Suppressor macrophage (primary cell): ENCODE results near the gene MYRIP.

ENCODE experiments used
- DNase-seq, 4 experiments: peaks; one replicate each; pipeline ENCODE4 v3.0.0-alpha.2; 2020 to 2022

The MYRIP gene

DNA sequence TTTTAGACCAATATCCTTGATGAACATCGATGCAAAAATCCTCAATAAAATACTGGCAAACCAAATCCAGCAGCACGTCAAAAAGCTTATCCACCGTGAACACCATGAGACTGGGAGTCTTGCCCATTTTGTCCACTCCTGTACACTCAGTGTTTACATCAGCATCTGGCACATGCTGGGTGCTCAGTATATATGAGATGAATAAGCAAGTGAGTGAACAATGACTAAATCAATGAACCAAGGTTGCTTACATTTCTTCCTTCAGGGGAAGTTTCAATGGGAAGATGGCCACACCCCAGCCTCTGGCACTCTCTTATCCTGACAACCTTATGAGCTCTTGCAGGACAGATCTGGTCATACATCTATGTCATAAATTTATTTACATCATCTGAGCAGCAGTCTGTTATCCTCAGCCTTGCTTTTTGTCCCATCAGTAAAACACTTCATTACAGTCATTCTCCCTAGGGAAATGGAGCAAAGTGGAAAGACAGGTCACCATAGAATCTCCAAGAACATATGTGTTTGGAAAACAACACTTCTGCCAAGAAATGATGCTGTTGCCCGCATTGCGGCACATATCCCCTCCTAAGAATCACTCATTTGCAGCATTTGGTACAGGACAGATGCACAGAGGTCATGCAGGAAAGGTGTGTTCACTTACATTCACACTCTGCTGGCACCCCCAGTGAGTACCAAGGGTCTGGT lies 328.3 kb downstream of the MYRIP start:
- no peak for DNase-seq

DNA sequence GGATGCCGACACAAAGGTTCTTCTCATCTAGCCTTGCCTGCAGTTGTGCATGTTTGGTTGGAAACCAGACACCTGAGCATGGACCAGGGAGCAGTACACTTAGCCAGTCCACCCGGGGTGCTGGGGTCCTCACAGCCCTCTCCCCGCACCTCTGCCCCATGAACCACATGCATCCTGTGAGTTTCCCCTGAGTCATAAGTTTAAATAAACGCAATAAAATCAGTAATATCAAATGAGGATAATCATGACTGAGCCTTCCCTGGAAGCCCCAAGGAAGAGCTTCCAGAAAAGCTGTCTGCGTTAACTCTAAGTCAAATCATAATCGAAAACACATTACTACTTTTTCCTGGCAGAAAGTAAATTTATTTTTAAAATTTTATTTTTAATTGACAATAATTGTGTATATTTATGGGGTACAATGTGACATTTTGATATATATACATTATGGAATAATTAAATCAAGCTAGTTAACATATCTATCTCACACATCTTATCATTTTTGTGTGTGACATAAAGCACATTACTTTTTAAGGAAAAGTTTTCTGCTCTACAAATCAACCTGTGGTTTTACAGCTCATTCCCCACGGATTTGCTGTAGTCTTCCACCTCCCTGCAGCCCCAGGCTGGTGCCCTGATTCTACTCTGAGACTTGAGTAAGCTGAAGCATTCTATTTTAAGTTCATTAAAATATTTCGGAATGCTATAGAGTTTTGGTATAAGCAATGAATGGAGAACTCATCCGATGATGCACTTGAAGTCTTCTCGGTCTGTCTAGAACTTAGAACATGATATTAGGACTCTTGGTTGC lies 334.1 kb downstream of the MYRIP start:
- DNase-seq: no peak

DNA sequence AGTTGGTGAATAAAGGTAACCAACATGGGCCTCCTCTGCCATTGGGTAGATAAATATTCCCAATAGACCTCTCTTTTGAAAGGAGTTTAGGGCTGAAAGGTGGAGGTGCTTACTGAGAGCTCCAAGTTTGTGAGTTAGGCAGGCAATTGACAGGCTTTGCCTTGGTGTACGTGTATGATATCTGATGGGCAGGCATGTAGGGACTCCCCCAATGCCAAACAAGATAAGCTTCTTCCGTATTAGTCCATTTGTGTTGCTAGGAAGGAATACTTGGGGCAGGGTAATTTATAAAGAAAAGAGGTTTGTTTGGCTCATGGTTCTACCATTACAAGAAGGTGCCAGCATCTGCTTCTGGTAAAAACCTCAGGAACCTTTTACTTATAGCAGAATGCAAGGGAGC lies 339.4 kb downstream of the MYRIP start:
- no peak for DNase-seq

DNA sequence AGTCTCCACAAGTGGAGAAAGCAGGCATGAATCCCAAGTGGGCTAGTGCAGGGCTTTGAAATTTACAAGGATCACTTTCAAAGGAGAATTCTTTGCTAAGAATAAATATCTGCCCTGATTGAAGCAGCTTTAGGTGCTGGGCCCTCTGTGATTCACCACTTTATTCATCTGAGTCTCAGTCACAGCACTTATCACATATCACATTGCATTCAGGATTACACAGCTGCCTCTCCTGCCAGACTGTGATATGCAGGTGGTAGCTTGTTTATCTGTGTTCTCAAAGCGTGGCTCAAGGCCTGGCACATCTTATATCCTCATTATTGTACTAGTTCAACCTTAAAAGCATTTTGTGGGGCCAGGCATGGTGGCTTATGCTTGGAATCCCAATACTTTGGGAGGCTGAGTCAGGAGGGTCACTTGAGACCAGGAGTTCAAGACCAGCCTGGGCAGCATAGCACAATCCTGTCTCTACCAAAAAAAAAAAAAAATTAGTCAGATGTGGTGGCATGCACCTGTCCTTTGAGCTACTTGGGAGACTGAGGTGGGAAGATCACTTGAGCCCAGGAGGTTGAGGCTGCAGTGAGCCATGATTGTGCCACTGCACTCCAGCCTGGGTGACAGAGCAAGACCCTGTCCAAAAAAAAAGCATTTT lies 343.2 kb downstream of the MYRIP start:
- DNase-seq: no peak

DNA sequence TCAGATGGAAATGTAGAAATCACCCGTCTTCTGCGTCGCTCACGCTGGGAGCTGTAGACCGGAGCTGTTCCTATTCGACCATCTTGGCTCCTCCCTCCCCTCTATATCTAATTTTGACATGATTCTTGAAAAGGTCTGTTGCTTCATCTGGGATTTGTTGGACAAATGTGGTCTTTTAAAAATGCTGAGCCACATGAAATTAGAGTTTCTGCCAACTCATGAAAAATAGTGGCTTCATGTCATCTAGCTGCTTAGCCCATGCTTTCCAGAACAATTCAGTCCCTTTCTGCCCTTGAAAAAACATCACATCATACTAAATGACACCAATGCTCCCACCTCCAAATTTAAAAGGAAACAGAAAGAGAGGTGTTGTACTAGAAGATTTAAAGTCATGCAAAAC lies 351.5 kb downstream of the MYRIP start:
- no peak for DNase-seq

DNA sequence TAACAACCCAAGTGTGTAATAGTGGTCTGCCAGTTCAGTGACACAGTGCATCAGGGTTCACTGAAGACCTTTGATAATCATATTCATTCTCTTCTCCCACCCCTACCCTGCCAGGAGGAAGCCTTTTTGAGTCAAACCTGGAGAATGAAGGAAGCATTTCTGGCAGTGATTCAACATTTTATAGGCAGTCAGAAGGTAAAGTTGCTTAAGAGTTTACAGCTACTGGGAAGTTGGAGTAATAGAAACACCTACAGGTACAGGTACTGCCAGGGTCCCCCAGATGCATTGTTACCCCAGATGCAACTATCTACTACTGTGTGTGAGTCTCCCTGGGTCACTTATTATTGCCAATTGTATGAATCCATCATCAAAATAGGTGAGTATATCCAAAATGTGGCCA lies 353.2 kb downstream of the MYRIP start:
- no peak for DNase-seq

DNA sequence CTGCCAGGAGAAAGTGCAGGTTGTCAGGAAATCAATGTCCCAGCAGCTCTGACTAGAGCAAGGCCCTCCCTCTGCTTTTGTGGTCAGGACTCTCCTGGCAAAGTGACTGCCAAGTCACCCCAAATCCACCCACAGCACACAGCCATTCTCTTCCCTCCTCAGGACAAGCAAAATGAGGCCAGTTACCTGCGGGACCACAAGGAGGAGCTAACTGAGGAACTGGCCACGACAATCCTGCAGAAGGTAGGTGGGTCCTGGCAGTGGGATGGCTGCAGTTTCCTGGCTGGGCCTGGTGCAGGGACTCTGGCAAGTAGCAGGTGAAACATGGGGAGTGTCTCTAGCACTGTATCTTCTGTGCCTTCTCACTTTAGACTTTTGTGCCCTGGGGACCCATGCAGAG lies 357.6 kb downstream of the MYRIP start:
- no peak for DNase-seq

DNA sequence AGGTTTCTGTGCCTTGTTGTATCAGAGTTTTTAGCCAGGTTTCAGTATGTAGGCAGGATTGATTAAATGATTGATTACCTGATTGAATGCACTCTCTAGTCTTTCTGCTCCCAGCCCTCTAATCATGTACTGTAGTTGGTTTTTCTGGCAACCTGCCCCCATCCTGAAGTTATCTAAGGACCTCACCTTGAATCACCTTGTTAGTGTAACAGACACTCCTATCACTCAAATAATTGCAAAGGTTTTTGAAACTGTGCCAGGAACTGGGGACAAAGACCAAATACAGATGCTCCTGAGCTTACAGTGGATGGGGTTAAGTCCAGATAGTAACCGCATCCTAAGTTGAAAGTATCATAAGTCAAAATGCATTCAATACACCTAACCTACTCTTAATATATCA lies 358.5 kb downstream of the MYRIP start:
- no peak for DNase-seq

DNA sequence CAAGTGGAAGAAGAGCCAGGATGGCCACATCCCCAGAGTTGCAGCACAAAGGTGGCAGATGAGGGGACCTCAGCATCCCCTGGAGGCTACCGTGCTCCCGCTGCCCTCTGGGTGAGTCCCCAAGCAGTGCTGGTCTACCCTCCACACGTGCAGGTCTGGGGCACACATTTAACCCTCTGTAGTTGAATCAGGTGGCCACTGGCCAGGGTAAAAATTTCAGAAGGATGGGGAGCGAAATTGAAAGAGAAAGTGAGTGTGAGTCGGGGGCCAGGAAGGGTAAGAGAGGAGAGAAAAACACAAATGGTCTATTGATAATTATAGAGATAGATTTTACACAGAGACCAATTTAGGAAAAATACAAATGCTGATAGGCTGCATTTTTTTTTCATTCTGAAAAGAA lies 360.6 kb downstream of the MYRIP start:
- no peak for DNase-seq

DNA sequence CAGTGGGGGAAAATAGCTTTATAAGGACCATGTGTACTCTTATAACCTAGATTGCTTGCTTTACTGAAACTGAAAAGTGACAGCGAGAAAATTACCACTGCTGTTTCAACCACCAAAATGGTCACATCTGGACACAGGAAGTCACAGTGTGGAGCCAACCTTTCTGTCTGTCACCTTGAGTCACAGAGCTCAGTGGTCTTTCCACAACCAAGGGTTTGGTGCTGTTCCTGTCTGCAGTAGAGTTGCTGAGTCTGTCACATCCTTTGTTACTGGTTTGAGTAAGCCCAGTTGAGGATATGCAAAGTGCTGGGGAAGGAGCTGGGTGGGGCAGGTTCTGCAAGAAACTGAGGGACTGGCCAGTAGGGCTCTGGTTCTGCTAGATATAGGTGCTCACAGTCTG lies 361.0 kb downstream of the MYRIP start:
- no peak for DNase-seq

DNA sequence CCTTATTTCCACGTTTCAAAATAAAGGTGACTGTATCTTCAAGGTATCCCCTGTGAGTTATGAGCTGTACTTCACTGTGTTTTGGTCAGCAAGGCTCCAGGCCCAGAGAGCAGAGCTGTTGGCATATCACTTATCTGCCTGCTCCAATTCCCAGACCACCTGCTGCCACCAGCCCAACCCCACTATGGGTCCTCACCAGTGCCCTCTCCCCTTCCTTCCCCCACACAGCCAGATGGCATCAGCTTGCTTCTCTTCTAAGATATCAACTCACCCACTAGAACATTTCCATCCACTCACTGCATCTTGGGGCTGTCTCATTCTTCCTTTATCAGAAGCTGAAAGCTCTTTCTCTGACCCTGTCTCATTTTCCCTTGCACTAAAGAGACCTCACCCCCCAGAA lies 363.2 kb downstream of the MYRIP start:
- no peak for DNase-seq

DNA sequence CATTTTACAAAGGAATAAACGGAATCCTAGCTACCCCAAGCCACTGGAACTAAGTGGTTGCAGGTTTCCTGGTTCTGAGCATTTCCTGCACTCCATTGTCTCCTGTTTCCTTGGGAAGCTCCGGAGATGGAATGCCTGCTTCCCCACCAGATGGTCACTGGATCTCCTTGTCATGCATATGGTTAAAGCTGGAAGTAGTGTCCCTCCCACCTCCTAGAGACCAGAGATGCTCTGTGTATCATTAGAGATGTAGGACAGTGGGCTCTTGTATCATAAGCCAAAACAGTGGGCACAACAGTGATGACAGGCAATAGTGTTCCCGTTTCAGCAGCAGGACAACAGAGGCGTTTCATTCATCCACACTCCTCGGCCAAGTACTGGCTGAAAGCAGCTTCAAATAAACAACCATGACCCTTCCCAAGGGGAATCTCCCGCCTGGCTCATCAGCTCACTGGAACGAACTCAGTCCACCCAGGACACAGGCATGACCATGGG lies 363.9 kb downstream of the MYRIP start:
- no peak for DNase-seq

DNA sequence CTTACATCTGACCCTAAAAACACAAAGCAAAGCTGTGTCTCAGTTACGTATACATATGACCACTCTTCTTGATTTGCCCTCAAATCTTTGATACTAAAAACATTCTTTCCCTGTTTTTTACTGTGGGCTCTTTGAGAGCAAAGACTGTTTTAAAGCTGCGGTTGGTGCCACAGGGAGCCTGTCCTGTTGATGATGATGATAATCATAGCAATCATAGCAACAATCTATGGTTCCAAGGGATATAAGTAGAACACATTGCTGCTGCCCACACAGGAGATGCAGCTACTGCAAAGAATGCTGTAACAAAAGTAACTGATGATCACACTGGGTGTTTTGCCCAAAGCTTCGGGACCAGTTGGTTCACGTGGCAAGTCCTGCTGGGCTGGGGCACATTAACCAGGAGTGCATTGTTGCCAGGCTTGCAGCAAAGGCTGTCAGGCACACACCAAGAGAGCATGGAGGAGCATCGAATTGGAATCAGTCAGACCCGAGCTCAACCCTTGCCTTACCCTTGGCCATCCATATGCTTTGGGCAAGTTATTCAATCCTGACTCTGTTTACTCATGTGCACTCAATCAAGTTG lies 368.7 kb downstream of the MYRIP start:
- no peak for DNase-seq

DNA sequence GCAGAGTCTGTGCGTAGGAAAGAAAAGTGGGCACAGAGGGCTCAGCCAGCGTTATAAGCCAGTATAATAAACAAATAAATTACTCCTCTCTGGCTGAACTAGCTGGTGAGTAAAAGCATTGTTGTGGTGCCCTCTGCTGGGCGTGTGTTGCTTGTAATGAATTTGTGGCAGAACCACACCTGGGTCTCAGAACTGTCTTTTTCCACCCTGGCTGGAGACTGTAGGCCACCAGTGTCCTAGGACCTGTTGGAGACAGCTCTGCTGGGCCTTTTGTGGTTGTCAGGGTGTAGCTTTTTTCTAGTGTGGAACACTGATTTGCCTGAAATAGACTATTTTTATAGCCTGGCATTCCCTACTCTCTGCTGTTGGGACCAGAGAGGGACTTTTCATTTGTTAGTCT lies 369.6 kb downstream of the MYRIP start:
- DNase-seq: peak; percentile 59 to 71 (median 65)

DNA sequence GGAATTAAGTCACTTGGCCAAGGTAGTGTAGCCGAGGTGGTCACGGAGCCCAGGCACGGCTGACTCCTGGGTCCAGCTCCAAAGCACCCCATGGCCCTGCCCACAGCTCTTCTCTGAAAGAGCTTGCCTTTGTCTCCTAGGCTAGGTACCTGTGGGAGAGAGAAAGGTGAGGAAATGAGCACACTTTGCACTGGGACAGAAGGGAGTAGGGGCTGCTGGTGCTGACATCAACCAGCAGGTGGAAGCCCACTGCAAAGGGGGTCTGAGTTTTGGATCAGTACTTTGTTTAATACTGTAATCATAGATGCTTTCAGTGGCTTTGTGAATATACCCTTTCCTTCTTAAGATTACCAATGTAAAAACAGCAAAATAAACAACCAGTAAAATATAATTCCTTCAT lies 371.8 kb downstream of the MYRIP start:
- DNase-seq: no peak

DNA sequence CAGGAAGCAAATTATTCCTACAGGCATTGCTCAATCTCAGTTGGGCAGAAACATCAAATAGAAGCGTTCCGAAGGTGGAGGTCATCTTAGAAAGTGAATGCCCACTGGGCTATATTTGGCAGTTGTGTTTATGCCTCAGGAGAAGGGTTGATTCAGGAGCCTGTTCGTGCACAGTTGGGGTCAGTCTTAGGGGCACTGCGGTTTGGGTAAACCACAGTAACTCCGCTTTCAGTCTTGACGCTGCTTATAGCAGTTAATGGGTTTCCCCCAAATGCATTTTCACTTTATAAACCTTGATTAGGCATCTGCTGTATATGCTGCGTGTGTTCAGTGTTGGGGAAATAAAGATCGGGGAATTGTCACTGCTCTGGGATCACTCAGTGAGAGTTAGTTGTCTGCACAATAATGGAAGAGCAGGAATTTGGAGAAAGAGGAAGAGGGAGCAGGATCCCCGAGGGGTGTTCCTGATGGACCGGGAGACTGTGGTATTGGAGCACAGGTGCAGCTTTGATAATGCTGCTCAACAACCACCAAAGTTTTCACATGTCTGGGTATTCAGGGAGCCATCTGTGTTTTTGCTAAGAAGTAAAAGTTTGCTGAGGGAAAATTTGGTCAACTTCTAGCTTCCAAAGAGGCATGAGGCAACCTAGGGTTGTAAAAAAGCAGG lies 375.8 kb downstream of the MYRIP start:
- DNase-seq: no peak

DNA sequence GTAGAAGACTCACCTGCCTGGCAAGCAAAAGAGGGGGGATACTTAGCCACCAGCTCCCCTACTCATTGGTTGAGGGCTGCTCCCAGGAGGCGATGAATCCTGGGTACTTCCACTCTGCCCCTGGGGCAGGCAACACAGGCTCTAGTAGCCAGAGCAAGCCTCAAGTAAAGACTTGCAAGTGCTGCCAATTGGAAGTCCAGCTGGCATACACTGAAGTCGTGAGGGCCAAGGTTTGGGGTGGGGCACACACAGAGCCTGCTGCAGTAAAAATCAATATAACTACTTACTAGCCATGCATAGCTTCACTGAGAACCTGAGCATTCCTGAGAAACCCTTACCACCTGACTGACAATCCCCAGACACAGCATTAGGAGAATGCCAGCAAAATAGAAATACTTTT lies 377.1 kb downstream of the MYRIP start:
- no peak for DNase-seq

DNA sequence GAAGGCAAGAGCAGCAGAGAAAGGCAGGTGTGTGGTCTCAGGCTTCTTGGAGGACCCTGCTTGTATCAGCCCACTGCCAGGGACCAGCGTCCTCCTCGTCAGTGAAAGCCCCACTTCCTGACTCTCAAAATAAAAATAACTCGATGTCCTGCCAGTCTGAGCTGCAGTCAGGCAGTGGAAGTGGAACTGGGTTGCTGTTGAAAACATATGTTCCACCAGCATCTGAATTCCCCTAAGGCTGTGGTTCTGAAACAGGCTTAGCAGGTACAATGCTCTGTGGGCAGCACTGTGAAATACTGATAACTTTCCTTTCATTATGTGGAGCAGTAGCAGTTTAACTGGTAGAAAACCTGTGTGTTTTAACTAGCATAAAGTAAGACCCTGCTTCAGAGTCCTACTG lies 378.5 kb downstream of the MYRIP start:
- no peak for DNase-seq

DNA sequence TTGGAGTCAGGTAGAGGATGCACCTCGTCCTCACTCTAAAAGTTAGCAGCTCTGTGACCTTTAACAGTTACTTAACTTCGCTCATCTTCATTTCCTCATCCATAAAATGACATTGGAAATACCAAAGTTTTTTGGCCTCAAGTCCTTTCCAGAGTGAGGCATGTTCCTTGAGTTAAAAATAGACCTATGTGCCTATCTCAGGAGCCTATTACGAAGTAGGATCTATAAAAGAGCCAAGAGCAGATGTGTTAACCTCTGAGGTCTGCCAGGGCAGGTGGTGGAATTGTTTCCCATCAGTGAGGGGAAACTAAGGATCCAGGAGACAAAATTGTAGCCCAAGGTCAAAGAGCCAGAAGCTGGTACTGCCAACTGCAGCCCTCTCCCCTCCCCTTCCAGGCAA lies 379.7 kb downstream of the MYRIP start:
- no peak for DNase-seq

DNA sequence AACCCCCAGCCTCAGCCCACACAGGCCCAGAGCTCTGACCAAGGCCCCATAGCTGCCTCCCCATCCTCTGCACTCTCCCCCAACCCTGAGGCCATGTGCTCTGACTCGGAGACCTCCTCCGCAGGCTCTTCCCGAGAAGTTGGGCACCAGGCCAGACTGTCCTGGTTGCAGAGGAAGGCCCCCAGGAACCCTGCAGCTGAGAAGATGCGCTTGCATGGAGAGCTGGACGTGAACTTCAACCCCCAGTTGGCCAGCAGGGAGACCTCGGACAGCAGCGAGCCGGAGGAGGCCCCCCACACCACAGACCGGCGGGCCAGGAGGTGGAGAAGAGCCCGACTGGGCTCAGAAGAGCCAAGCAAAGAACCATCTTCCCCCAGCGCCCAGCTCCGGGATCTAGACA lies 380.6 kb downstream of the MYRIP start:
- DNase-seq: no peak

DNA sequence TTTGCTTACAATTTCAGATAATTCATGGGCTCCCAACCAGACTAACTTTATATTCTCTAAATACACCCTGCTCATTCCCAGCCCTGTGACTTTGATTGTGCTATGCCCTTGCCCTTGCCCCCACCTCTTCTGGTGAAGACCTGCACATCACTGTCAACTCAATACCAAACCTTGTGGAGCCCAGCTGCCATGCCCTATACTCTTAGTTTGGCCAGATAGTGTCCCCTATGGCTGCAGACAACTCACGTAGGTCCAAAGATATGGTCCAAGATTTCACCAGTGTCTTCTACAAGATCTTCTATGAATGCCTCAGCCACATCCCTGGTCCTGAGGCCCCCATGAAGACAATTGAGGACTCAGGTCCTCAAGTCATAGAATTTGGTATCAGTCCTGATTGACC lies 381.8 kb downstream of the MYRIP start:
- no peak for DNase-seq

DNA sequence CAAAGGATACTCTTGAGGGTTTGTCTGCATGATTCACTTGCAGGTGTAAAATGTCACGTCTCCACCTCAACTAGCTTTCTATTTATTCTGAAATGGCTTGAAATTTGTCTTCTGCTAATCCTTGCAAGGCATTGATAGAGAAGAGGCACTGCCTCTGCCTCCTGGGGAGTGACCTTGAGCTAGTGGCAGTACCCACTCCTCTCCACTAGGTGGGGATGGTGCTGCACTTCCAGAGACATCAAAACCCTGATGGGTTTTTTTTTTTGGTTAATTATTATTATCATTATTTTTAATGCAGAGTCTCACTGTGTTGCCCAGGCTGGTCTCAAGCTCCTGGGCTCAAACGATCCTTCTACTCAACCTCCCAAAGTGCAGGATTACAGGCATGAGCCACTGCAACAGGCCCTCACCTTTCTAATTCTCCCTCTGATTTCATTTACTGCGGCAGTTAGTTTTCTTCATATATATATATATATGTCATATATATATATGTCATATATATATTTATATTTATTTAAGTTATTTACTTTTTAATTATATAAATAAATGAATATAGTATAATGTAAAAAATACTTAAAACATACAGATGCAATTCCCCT lies 382.5 kb downstream of the MYRIP start:
- DNase-seq: peak; percentile 71 to 80 (median 74)
